HepG2 (cell line): Measurements from ENCODE around the gene SAMD14. TPM values are rescaled to one million over a fixed set of nuclear protein-coding genes. Genes with fewer than 3 reads are reported as not detected.

ENCODE experiments used
- AHR ChIP-seq: IDR thresholded peaks from 2 replicates; pipeline ENCODE4 v1.6.1; 2018; ENCODE audit warnings: missing genetic modification reagents, missing compliant biosample characterization
- ARID4A ChIP-seq: sonication (generic); formaldehyde crosslinking; IDR thresholded peaks from 2 replicates; pipeline ENCODE4 v1.5.0; 2020; ENCODE audit warnings: mild to moderate bottlenecking, missing genetic modification reagents, borderline replicate concordance
- GLI4 ChIP-seq: sonication (generic); formaldehyde crosslinking; IDR thresholded peaks from 2 replicates; pipeline ENCODE4 v1.5.1; 2020; ENCODE audit warnings: missing genetic modification reagents, mild to moderate bottlenecking, moderate library complexity, borderline replicate concordance
- HDAC2 ChIP-seq: sonication (generic); formaldehyde crosslinking; IDR thresholded peaks from 2 replicates; pipeline ENCODE4 v1.4.0; 2020; ENCODE audit warnings: missing genetic modification reagents
- HMGA1 ChIP-seq: sonication (generic); formaldehyde crosslinking; conservative IDR thresholded peaks from 2 replicates; pipeline ENCODE4 v1.4.0; 2020; ENCODE audit warnings: missing genetic modification reagents
- JUND ChIP-seq: sonication (generic); formaldehyde crosslinking; IDR thresholded peaks from 2 replicates; pipeline ENCODE4 v1.8.0; 2022; ENCODE audit warnings: mild to moderate bottlenecking, missing genetic modification reagents
- MBD4 ChIP-seq: IDR thresholded peaks from 2 replicates; pipeline ENCODE4 v1.6.1; 2012; ENCODE audit warnings: low read length, inconsistent platforms, borderline replicate concordance
- POLR2AphosphoS5 ChIP-seq: IDR thresholded peaks from 2 replicates; pipeline ENCODE4 v1.6.1; 2012; ENCODE audit warnings: low read depth, low read length
- POLR2G ChIP-seq: fragments of 200-400 bp; formaldehyde crosslinking; IDR thresholded peaks from 2 replicates; pipeline ENCODE4 v1.6.1; 2018; ENCODE audit warnings: mild to moderate bottlenecking, low read depth, low read length, moderate library complexity
- YEATS4 ChIP-seq: sonication (generic); formaldehyde crosslinking; IDR thresholded peaks from 2 replicates; pipeline ENCODE4 v1.4.0; 2020; ENCODE audit warnings: missing genetic modification reagents, borderline replicate concordance
- ZFX ChIP-seq: sonication (generic); formaldehyde crosslinking; IDR thresholded peaks from 2 replicates; pipeline ENCODE4 v1.4.0; 2020; ENCODE audit warnings: mild to moderate bottlenecking, low read depth, missing genetic modification reagents, moderate library complexity
- ZNF383 ChIP-seq: sonication (generic); formaldehyde crosslinking; IDR thresholded peaks from 2 replicates; pipeline ENCODE4 v1.4.0; 2020; ENCODE audit warnings: missing genetic modification reagents, mild to moderate bottlenecking, borderline replicate concordance
- ZNF432 ChIP-seq: sonication (generic); formaldehyde crosslinking; IDR thresholded peaks from 2 replicates; pipeline ENCODE4 v1.5.0; 2020; ENCODE audit warnings: missing genetic modification reagents, mild to moderate bottlenecking, borderline replicate concordance
- ZNF441 ChIP-seq: sonication (generic); formaldehyde crosslinking; IDR thresholded peaks from 2 replicates; pipeline ENCODE4 v1.7.0; 2021; ENCODE audit warnings: missing genetic modification reagents, borderline replicate concordance
- ZNF510 ChIP-seq: sonication (generic); formaldehyde crosslinking; IDR thresholded peaks from 2 replicates; pipeline ENCODE4 v1.4.0; 2020; ENCODE audit warnings: low read depth, mild to moderate bottlenecking, missing genetic modification reagents
- ZNF558 ChIP-seq: sonication (generic); formaldehyde crosslinking; IDR thresholded peaks from 2 replicates; pipeline ENCODE4 v1.9.0; 2022; ENCODE audit warnings: mild to moderate bottlenecking, missing genetic modification reagents, borderline replicate concordance
- ZNF598 ChIP-seq: sonication (generic); formaldehyde crosslinking; IDR thresholded peaks from 2 replicates; pipeline ENCODE4 v1.5.1; 2020; ENCODE audit warnings: mild to moderate bottlenecking, missing genetic modification reagents, borderline replicate concordance
- ZNF772 ChIP-seq: sonication (generic); formaldehyde crosslinking; IDR thresholded peaks from 2 replicates; pipeline ENCODE4 v1.5.0; 2020; ENCODE audit warnings: mild to moderate bottlenecking, missing genetic modification reagents
- ZNF891 ChIP-seq: sonication (generic); formaldehyde crosslinking; IDR thresholded peaks from 2 replicates; pipeline ENCODE4 v1.5.0; 2020; ENCODE audit warnings: mild to moderate bottlenecking, missing genetic modification reagents
- polyA plus RNA-seq, 8 experiments: library from polyadenylated mRNA; depleted of rRNA in 3 of 8; stranded (reverse) in 7 of 8; unstranded in 1 of 8; fragments of >200 nt; fragmentation: Illumina TruSeq in 4 of 8; extraction: Trizol in 4 of 8; gene quantifications; 2 replicates each; pipeline versions ENCODE4 v1.2.1 to v1.2.3, GENCODE V29; 2011 to 2016; ENCODE audit warnings: low read depth in 4 of 8, missing spikeins in 1 of 8, mixed read lengths in 1 of 8; ENCODE audit not compliant: insufficient read depth in 1 of 8
- total RNA-seq, 5 experiments: library from RNA; depleted of rRNA; stranded (reverse); fragments of >200 nt; fragmentation: Illumina TruSeq; extraction: Trizol; gene quantifications; 2 replicates each; pipeline ENCODE4 v1.2.3, GENCODE V29; 2016; ENCODE audit warnings: low read depth in 1 of 5
- TF ChIP-seq, protein P1 (sequence below), 2 experiments: sonication (generic) in 1 of 2; formaldehyde crosslinking in 1 of 2; IDR thresholded peaks; 2 replicates each; pipeline versions ENCODE4 v1.6.1 to v1.9.0; 2014 to 2022; ENCODE audit warnings: antibody characterized with exemption in 1 of 2, borderline replicate concordance in 1 of 2, inconsistent platforms in 1 of 2, low read depth in 1 of 2, missing genetic modification reagents in 1 of 2

SAMD14 gene
- total and polyA plus RNA-seq, 2 of the 13 experiments (the other 11 are each of a cell fraction or from before 2014, with no cell fraction given) = 0.07 to 0.22 TPM

DNA sequence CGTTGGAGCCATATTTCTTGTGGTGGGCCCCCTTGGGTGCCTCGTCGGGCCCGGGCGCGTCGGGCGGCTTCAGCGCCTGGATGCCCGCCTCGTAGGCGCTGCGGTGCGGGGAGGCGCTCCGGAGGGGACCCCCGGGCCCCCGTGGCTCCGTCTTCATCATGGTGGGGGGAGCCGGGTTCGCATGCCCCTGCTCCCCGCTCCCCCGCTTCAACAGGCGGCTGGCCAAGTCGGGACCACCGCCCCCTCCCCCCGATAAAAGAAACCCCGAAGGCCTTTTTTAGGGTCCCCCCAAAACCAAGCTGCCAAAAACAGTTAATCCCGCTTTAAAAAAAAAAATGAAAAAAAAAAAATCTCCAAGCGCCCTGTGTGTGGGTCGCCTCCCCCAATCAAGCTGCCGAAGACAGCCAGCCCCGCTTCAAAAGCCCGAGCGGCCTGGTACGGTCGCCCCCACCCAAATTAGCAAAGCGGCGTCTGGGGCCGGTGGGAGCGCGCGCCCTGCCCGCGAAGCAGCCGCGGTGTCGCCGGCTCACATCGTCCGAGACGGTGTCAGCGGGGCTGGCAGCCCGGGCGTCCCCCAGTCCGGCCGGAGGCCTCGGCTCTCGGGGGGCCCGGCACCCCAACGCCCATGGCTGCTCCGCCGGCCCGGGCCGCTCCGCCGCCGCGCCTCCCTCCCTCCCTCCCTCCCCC is 20.5 kb upstream of the SAMD14 start, which contains the start of gene PPP1R9B (continued):
- TF ChIP-seq ZNF598 (CRISPR knock-in tag) (peak; percentile 3; the same call in 1 of the 2 replicates), ZNF383 (CRISPR knock-in tag) (no peak), POLR2G (0 out of 2 replicates have a peak, but pooled peaks have one; percentile 7), YEATS4 (peak; percentile 48), ZNF510 (CRISPR knock-in tag) (no peak), AHR (CRISPR knock-in tag) (no peak), ZNF441 (no peak), HDAC2 (CRISPR knock-in tag) (no peak), HMGA1 (CRISPR knock-in tag) (no peak), ZNF891 (CRISPR knock-in tag) (no peak), ZNF432 (no peak), ZNF558 (0 out of 2 replicates have a peak, but pooled peaks have one; percentile 76), ZNF772 (no peak), ZFX (CRISPR knock-in tag) (no peak), ARID4A (CRISPR knock-in tag) (peak; percentile 2; the same call in 1 of the 2 replicates), JUND (CRISPR knock-in tag) (no peak), GLI4 (CRISPR knock-in tag) (peak; percentile 37; the same call in 1 of the 2 replicates), MBD4 (no peak), POLR2AphosphoS5 (no peak)
- TF ChIP-seq, protein P1, sequence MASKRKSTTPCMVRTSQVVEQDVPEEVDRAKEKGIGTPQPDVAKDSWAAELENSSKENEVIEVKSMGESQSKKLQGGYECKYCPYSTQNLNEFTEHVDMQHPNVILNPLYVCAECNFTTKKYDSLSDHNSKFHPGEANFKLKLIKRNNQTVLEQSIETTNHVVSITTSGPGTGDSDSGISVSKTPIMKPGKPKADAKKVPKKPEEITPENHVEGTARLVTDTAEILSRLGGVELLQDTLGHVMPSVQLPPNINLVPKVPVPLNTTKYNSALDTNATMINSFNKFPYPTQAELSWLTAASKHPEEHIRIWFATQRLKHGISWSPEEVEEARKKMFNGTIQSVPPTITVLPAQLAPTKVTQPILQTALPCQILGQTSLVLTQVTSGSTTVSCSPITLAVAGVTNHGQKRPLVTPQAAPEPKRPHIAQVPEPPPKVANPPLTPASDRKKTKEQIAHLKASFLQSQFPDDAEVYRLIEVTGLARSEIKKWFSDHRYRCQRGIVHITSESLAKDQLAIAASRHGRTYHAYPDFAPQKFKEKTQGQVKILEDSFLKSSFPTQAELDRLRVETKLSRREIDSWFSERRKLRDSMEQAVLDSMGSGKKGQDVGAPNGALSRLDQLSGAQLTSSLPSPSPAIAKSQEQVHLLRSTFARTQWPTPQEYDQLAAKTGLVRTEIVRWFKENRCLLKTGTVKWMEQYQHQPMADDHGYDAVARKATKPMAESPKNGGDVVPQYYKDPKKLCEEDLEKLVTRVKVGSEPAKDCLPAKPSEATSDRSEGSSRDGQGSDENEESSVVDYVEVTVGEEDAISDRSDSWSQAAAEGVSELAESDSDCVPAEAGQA (IDR thresholded peaks at IDR 0.05; ENCODE audit: low read depth) = no peak
- TF ChIP-seq, protein P1 (CRISPR knock-in tag; IDR thresholded peaks at IDR 0.05; ENCODE audit: borderline replicate concordance) = no peak
